HG03280 (cell line): ENCODE results near the gene TBCE.
"Not testable (repeated sequence)": the region's sequence is repeated elsewhere in the genome, so short reads cannot be mapped to it uniquely, and the experiment has no call there.

Source experiments
- ATAC-seq: cut with Tn5 transposase; IDR thresholded peaks from one replicate; pipeline ENCODE4 v1.9.1; 2021; ENCODE audit warnings: mild to moderate bottlenecking, moderate library complexity; ENCODE audit not compliant: unreplicated experiment

Gene TBCE

DNA sequence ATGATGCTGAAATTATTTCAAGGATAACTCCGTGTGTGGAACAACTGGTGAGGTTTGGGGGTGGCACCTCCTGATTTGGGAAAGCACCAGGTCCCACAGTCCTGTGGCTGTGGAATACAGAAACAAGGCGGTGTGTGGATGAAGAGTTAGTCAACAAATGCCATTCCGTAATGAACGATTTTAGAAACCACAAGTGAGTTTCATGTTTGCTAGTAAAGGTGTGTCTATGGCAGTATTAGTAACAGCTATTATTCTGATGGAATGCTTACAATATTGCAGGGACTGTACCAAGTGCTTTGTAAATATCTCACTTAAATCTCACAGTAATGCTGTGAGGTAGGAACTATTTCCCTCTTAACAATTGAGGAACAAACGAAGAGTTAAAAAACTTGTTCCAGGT, 83.2 kb downstream of the TBCE start:
- no peak for ATAC-seq

DNA sequence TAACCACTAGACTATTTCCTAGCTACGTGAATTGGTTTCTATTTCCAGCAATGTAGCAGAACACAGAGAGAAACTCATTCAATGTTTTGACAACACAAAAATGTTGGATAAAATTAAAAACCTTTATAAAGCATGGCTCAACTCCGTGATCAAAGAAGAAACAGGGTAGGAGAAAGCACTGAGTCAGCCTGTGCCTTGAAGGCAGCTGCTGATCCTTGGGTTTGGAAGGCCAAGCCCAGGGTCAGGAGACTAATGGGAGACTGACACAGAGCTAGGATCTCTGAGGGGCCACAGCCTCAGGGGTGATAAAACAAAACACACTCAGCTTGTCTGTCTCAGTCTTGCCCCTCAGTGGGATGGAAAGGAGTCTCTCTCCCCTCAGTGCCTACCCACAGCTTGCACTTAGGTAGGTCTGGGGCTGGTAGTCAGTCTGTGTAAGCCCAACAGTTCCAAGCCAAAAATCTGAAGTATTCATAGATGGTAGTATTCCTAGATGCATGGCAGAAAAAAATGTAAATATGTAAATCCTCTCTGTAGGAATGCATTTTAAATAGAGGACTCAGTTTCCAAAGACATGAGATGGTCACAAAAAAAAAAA, 83.8 kb downstream of the TBCE start:
- no peak for ATAC-seq

DNA sequence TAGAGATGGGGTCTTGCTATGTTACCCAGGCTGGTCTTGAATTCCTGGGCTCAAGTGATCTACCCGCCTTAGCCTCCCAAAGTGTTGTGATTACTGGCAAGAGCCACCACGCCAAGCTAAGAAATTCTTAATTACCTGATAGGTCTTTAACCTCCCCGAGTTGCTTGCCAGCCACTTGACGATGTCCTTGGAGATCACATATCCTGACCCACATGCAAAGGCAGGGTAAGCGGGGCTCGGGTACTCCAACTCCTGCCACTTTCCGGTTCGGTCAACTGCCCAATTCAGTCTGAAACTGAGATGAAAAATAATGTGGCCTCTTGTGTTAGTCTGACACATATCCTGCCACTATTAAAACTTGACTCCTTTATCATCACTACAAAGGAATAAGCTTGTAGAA, 86.8 kb downstream of the TBCE start:
- ATAC-seq, result no peak

DNA sequence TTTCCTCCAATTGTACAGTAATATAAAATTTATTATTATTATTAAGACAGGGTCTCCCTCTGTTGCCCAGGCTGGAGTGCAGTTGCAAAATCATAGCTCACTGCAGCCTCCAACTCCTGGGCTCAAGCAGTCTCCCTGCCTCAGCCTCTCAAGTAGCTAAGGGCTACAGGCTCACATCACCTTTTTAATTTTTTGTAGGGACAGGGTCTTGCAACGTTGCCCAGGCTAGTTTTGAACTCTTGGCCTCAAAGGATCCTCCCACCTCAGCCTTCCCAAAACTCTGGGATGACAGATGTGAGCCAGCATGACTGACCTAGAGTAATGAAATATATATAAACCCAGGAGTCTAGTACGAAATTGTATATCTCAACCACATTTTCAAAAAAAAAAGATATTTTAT, 87.9 kb downstream of the TBCE start:
- no peak for ATAC-seq

DNA sequence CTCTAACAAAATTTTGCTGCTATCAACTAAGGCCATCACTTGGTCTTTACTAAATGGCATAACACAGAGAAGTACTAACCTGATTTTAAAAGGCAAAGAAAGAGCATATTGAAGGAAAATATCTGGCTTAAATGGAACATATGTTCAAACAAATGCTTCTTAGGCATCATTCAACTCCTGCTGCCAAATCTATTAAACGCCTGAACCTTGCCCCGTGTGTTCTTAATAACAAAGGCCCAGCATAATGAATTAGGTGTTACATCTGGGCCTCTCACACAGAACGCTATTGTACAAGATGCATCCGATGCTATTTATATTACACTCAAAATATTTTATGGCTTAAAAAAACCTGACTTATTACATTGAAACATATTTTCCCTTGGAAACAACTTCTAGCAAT, 88.6 kb downstream of the TBCE start:
- ATAC-seq, result no peak

DNA sequence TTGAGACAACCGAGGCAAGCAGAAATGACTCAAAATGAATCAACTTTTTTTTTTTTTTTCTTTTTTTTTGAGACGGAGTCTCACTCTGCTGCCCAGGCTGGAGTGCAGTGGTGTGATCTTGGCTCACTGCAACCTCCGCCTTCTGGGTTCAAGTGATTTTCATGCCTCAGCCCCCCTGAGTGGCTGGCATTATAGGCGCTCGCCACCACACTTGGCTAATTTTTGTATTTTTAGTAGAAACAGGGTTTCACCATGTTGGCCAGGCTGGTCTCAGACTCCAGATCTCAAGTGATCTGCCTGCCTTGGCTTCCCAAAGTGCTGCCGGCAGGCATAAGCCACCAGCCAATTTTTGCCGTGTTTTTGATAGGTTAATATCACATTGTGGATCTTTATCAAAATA, 90.6 kb downstream of the TBCE start:
- not testable (repeated sequence) for ATAC-seq

DNA sequence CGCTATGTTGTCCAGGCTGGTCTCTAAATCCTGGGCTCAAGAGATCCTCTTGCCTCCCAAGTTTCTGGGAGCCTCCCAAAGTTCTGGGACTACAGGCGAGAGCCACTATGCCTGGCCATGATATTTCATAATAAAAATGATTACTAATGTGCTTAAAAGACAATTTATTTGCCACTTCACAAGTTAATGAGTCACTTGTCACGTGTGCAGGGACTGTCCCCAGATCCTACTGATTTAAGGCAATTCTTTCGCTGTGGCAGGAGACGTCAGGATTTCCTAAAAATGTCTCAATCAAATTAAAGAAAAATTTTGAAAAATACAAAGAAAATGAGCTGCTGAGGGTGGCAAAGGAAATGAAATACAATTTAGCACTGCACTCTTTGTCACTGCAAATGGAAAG, 93.5 kb downstream of the TBCE start:
- no peak for ATAC-seq

DNA sequence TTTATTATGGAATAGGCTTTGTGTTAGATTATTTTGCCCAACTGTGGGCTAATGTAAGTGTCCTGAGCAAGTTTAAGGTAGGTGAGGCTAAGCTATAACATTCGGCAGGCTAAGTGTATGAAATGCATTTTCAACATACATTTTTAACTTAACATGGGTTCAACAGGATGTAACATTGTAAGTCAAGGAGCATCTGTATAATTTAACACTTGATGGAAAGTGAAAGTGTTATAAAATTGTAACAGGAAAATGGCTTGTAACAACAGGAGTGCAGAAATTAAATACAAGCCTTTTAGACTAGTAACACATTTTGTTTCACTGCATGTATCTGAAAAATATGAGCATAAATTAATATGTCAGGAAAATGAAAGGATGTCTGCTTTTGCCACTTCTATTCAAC, 94.7 kb downstream of the TBCE start:
- no peak for ATAC-seq

DNA sequence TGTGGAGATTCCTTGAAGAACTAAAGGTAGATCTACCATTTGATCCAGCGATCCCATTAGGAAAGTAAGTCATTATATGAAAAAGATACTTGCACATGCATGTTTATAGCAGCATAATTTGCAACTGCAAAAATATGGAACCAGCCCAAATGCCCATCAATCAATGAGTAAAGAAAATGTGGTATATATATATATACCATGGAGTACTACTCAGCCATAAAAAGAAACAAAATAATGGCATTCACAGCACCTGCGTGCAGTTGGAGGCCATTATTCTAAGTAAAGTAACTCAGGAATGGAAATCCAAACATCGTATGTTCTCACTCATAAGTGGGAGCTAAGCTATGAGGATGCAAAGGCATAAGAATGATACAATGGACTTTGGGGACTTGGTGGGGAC, 95.6 kb downstream of the TBCE start:
- ATAC-seq, result not testable (repeated sequence)

DNA sequence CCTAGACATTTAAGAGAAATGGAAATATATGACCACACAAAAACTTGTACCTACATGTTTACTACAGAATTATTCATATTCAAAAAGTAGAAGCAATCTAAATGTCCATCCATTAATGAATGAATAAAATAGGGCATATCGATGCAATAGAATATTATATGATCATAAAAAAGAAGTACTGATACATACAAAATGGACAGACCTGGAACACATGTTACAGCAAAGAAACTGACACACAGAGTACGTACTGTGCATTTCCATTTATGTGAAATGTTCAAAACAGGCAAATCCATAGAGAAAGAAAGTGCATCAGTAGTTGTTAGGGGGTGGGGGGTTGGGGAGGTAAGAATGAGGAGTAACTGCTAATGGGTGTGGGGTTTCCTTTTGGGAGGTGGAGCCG, 97.8 kb downstream of the TBCE start:
- ATAC-seq, result no peak

DNA sequence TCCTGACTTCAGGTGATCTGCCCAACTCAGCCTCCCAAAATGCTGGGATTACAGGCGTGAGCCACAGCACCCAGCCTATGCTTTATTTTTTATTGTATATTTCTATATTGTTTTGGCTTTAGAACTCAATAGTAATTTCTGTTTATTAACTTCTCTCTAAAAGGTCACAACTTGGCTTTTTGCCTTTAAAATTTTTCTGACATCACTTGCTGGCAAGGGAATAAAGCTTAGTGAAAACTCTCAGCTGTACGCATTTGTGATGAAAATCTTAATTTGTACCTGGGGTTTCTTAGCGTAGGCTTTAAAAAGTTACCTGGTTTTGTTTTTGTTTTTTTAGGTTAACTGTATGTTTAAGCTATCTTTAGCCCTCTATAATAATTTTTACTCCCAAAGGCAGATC, 100.8 kb downstream of the TBCE start:
- ATAC-seq, result no peak

DNA sequence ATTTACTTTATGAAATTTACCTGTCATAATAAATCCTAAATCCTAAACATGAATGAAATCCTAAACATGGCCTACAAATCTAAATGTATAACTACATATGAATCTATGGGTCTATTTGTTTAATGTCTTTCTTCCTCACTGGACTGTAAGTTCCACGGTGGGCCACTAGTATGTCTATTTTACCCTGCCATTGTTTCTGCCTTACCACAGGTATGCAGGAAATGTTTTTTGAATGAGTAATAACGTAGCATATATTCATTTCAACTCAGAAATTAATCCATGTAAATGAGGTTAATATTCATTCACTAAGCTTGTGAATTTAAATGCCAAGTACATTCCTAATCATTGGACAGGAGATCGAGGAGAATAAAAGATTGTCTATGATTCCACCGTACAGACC, 101.7 kb downstream of the TBCE start:
- ATAC-seq, result no peak

DNA sequence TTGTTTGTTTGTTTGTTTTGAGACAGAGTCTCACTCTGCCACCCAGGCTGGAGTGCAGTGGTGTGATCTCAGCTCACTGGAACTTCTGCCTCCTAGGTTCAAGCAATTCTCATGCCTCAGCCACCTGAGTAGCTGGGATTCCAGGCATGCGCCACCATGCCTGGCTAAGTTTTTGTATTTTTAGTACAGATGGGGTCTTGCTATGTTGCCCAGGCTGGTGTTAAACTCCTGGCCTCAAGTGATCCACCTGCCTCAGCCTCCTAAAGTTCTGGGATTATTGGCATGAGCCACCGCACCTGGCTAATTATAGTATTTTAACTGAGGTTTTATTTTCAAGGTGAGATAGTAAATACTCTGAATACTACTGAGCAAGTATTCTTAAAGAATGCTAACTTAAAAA, 102.7 kb downstream of the TBCE start:
- not testable (repeated sequence) for ATAC-seq

DNA sequence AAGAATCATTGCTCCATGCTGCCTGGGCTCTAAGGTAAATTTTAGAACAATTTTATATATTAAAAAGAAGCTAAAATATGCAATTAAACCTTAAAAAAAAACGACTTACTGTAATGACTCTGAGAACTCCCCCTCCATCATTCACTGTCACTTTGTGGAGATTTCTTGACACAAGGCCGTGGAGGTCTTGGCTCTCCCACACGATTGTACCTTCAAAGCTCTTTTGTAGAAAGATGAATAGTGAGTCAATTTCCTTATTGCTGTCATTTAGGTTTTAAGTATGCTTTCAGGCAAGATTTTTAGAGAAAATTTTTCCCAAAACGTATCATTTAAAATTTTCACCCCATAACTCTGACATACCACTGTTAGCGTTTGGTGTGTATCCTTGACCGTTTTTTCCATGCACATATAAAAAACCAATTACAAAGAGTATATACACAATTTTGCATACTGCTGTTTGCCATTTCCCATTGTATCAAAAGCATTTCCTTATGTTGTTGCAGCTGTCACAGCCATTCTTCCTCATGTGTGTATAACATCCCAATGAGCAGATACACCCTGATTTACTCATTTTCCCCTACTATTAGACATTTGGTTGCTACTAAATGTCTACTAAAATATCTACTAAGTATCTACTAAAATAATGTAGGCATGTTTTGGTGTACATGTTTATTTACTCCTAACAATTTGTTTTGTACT, 103.7 kb downstream of the TBCE start:
- ATAC-seq, result no peak

DNA sequence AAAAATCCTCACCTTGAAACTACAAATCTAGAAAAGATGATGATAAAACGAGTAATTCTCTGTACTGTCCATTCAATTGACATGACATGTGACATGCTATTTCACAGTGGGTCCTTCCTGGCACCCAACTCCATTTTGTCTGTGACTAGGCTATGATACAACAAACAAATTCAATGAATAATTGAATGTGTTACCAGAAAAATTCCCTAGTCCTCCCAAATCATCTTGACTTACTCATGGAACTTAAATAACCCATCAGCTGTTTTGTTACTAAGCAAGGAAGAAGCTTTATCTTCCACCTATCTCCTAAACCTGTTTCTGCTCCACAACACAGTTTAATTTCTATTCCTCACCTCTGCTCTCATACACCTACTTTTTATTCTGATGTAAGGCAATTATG, 106.6 kb downstream of the TBCE start:
- no peak for ATAC-seq

DNA sequence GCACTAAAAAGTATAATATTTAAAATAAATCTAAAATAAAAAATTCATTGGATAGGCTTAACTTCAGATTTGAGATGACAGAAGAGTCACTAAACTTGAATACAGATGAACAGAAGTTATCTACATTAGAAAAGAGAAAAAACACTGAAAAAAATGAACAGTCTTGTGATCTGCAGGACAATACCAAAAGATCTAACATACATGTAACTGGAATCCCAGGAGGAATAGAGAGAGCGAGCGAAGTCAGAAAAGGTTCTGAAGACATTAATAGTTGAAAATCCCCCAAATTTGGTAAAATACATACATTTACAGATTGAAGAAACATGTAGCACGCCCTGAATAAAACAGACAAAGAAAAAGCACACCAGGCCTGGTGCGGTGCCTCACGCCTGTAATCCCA, 115.9 kb downstream of the TBCE start:
- no peak for ATAC-seq

DNA sequence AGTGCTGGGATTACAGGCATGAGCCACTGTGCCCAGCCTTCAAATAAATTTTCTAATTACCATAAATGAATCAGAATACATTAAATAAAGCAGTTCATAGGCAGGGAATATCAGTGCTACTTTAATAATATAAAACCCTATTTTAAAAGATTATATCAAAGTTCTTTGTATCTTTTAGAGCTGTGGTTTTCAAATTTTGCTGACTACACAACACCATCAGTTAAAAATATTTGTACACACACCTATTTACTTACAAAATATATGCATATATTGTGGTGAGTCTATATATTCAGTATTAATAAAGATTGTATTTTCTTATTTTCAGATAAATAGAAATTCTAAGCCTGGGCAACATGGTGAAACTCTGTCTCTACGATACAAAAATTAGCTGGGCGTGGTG, 118.3 kb downstream of the TBCE start:
- ATAC-seq, result no peak

DNA sequence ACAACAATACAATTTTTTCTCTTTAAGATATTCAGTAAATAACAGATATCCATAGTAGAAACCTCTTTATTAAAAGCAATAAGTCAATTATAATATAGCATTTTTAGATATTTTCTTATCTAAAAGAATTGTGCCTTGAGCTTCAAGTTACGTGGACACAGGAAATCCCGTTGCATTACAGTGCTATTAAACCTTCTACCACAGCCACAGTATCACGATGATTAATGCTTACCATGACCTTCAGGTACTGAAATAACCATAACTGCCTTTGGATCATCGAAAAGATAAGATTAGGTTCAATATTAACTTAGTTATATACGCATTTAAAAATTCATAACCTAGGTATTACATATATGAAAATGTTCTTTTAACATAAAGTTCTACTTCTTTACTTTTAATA, 119.1 kb downstream of the TBCE start:
- no peak for ATAC-seq

DNA sequence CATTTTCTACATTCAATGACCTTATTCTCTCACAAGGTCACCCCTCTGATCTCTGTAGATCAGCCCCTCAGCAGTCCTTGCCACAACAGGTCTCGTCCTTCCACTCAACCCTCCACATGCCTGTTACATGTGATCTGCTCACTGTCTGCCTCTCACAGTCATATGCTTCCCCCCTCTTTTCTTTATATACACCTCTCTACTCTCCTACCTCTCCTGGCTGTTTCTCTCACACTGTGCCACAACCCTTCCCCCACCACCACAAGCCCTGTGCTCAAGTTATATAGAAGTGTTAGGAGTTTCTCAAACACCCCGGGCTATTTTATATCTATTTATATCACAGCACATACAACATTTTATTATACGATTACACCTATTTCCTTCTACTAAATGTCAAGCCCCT, 124.4 kb downstream of the TBCE start:
- ATAC-seq, result no peak

DNA sequence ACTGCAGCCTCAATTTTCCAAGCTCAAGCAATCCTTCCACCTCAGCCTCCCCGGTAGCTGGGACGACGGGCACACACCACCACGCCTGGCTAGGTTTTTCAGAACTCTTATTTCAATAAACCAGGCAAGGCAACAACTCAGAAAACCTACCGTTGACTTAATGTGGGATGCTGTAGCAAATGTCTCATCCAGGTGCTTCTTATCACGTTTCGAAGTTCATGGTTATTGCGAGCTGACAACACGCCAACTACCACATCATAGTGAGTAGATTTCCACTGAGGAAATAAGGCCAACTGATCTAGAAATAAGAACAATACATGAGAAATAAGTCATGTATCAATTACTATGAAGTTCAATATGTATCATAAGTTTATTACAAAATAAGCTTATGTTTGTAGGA, 127.3 kb downstream of the TBCE start:
- ATAC-seq, result no peak

DNA sequence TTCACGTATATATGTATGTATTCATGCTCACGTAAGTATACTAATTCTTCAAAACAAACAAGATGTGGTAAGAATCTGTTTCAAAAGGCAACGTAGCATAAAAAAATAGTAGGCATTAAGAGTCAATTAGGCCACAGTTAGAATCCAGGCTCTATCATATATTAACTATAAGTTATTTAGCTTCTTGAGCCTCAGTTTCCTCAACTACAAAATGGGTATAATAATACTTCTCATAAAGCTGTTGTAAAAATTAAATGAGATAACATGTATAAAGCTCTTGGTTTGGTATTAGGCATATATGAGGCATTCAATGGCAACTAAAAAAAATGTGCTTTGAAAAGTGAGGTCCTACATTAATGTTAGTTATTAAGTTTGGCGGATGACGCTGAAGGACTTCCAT, 127.8 kb downstream of the TBCE start:
- ATAC-seq, result no peak

DNA sequence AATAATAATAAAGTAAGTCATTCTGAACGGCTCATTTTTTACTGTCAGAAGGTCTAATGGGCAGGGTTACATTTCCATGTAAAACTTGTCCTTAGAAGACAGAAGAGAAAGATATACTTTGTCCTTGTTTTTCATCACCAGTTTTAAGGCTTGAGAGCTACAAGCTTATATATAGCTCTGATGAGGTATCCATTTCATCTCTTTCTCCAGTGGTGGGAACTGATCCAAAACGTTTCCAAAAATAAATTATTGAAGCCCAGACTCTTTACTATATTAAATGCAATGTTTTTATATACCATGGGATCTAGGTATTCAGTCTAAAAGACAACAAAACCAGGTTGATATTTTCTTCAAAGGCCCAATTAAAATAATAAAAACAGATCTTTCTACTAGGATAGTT, 128.3 kb downstream of the TBCE start:
- no peak for ATAC-seq

DNA sequence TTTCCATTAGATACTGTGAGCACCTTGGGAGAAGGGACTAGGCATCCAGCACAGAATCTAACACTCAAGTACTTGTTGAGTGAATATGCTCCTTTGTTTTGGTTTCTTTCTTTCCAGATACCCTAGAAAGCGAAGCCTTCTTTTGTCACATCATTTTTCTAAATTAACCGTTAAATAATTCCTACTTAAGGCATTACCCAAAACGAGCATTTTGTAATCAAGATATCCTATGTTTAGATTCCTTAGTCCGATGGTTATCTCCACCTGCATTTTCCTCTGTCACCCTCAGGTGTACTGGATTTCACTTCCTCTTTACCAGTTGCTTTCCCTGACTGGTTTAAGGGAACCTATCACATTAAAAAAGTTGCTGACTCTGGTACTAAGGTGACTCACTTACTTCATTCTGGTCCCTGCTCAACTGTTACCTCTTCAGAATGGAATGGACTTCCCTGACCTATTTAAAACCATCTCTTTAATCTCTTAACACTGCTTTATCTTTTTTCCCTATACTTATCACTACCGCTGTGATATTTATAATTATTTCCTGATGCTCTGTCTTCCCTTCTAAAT, 133.8 kb downstream of the TBCE start:
- no peak for ATAC-seq
